Measurements from ENCODE around the gene RIF1. TPM values are rescaled to one million over a fixed set of nuclear protein-coding genes. Genes with fewer than 3 reads are reported as not detected.

The RIF1 gene
- total RNA-seq, 1 donor from 2014 or later = 56.8 TPM

DNA sequence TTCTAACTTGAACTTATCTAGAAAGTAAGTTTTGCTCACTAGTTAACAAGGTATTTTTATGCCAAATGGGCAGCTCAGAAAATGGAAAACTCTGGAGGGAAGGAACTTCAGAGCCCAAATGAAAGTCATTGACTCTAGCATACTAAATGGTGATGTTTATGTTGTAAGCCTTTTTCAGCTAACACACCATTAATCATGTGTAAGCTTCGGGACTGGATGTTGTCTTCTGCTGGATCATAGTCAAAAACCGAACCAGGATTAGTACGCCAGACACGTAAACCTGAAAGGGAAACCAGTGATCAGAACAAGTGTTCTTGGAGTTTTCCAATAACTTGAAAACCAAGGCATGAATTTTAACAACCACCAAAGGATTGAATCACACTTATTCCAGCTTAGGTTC, 81.8 kb downstream of the RIF1 start:
- intact Hi-C loops (cut with micrococcal nuclease) = no loop called here

DNA sequence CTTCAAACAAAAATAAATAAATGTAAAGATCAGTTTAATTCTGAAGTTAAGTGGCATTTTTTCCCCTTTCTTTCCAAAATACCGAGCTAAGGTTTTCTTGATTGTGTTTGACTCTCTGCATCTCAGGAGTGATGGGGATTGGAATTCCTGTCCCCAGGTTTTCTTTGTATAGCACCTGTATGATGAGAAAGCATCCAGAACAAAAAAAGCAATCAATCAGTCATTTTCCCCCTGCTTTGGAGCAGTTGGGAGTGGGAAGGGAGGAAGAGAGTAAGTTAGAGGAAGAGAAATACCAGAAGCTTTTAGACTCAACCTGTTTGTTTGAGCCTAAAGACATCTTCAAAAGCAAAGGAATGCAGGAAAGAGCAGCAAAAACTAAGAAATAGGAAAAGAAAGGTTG, 88.5 kb downstream of the RIF1 start:
- intact Hi-C loops (cut with micrococcal nuclease) = no loop called here

DNA sequence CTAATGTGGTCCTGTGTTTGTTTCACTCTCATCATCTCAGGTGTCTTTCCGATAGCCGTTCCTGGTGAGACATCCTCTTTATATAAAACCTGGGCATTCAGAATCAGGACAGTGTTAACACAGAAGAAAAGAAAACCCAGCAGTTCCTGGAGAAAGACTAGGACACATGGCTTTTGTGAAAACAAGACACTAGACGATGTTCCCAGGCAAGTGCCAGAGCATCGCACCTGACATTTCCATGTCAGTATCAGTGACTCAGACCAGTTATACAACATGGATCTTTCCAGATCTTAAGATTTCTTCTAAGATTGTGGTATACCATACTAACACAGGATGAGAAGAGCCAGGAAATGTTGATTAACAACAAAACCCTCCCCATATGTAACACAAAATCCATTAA, 96.5 kb downstream of the RIF1 start:
- intact Hi-C loops (cut with micrococcal nuclease) = no loop called here

DNA sequence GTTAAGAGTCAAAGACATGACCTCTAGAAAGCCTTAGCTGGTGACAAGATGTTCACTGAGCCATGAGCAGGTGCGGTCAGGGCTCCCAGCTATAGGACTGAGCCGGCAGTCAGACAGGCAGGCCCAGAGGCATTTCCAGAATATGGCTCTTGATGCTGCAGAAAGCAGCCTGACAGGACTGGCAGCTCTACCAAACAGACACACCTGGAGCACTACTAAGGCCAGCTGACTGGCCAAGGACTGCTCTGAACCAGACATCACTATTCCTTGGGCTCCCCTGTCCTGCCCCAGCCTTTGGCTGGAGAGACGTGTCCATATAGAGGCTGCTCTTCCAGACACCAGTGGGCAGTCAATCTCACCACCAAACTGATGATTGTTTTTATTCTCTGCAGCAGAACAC, 98.8 kb downstream of the RIF1 start:
- intact Hi-C loops (cut with micrococcal nuclease) = no loop called here

DNA sequence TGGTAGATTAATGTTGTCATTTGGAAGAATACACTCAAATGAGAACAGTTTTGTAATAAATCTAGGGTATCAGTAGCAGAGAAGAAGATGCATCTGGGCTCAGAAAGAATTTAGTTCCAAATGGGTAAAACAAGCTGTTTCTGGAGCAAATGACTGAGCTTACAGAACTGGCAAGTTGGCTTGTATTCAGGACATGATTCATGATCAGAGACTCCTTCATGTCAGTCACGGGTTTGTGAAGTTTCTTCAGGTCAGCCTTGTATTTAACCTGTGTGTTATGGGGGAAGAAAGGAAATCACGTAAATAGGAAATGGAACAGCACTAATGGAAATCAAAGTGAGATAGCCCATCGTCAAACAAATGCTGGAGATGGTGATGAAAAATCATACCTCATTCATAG, 109.1 kb downstream of the RIF1 start:
- intact Hi-C loops (cut with micrococcal nuclease) = no loop called here

DNA sequence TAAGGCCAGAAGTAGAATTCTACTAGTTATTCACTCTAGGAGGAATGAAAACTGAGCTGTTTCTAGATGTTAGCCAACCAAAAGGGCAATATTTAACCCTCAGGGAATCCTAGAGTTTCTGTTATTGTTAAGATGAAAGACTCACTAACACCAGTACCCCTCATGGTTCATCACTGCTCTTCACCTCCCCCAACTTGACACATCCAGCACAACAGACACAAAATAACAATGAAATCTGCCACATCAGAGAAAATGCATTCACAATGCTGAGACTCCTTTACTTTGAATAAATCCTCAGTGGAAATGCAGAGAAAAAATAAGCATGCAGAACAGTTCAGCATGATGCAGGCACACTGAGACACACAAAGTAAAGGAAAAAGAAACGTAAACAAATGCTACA, 111.3 kb downstream of the RIF1 start:
- intact Hi-C loops (cut with micrococcal nuclease) = no loop called here

DNA sequence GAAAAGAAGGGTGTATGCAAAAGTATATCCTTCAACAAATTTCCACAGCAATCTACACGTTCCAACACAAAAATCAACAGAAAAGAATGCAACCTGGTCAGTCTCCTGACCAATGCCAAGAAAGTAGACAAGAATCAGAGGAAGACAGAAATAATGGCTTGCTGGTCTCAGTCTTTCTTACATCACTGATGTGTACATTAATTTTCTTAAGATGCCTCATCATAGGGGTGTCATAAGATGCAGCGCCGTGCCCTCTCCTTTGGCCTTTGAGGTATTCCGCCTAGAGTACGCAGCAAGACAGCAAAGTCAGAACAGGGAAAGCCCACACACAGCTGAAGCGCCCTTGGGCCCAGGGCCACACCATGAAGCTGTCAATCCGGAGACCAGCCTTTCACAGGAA, 112.9 kb downstream of the RIF1 start:
- intact Hi-C loops (cut with micrococcal nuclease) = no loop called here

DNA sequence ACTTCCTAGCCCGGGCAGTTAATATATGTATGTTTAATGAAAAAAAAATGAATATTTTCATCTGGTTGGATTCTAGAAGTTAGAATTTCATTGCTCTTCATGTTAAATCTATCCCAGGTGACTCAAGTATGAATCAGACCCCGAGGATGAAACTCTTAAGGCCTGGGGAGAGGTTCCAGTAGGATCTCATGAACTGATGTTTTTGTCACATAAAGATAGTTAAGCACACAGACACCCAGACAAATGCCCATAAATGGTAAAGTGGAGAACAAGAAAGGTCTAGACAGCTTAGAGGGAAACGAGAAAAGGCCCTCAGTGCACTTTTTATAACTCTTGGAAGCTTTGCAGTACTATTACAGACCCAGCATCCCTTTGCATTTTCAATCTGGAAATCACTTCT, 114.1 kb downstream of the RIF1 start:
- intact Hi-C loops (cut with micrococcal nuclease) = no loop called here

DNA sequence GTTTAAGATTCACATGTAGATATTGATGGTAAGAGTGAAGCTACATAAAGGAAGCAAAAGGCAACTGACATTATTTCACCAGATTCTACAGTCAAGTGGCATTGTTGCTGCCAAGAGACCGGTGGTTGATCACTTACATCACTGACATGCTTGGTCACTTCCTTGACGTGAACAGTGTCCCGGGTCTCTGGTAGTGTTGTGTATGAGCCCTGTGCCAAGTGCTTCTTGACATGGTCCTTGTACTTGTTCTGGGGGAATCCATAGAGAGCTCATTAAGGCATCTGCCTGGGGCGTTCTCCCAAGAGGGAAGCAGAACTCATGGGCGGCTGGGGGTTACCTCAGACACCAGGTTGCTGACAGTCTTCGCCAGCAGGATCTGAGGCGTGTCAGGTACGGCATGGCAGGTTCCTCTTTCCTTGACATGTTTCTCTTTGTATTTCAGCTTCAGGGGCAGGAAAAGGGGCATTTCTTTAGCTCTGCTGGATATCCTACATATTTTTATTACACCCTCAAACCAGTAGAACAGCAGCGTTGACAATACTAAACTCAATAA, 116.2 kb downstream of the RIF1 start:
- intact Hi-C loops (cut with micrococcal nuclease) = no loop called here

DNA sequence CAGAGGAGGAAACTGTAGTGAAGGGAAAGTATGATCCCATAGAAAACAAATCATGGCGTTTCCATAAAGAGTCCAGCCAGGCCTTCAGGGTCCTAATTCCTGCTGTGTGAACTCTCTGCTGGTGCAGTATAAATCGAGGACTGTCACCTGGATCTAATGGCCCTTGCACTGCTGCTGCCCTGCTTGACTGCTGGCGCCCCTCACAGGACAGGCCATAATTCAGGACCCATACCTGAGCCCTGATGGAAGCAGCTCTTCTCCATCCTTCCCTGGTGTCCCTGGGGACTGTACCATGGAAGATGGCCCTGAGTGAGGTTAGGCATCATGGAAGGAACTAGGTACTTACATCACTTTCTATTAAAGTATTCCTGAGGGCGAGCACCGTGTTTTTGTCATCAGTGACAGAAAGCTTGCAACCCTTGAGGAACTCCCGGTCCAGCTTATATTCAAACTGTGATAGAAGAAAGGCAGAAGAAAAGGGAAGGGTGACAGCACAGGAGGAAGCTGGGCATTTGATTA, 116.9 kb downstream of the RIF1 start:
- intact Hi-C loops (cut with micrococcal nuclease) = no loop called here

Other genes starting within 250 kb of the RIF1 start
- 4.6 and 5.1 TPM in 2 replicates for gene RBM43, start 148.0 kb upstream of the RIF1 start, total RNA-seq
- 61.4 and 62.9 TPM in 2 replicates for gene NMI, start 120.2 kb upstream of the RIF1 start, total RNA-seq
- not detected in 2 replicates for gene TNFAIP6, start 52.3 kb upstream of the RIF1 start, total RNA-seq

Measured in T-helper 1 cell treated with Interleukin-12 subunit alpha and Interleukin-12 subunit beta and Interleukin-4 antibody, amounts not matched to agents 30 ng/mL and 1 ng/mL, for 36 hours (primary cell).